Astrocyte of the hippocampus (primary cell): ENCODE results near the gene PEAR1.
A peak's percentile ranks its signal among the peaks of the same experiment; 100 is the strongest.

Experiments used
- DNase-seq: peaks from one replicate; pipeline ENCODE4 v3.0.0; 2011; ENCODE audit warnings: low read depth, low spot score

The PEAR1 gene

GRCh38 chr1:156893048-156893953 lies at the start of gene PEAR1:
Gene PEAR1 (plus strand): TSS chr1:156893718. CDS start chr1:156903927, 10,209 bp downstream.
- peak; percentile 56 for DNase-seq

- DNase-seq: no peak
Measured at GRCh38 chr1:156844102-156844501, 49.4 kb upstream of the PEAR1 start.

- DNase-seq: no peak
Measured at GRCh38 chr1:156844638-156845037, 48.9 kb upstream of the PEAR1 start.

- DNase-seq: no peak
Measured at GRCh38 chr1:156845055-156845952, 48.2 kb upstream of the PEAR1 start.

- DNase-seq: no peak
Measured at GRCh38 chr1:156845953-156846545, 47.5 kb upstream of the PEAR1 start.

GRCh38 chr1:156846643-156847042 lies 46.9 kb upstream of the PEAR1 start:
- no peak for DNase-seq

GRCh38 chr1:156847591-156848460 lies 45.7 kb upstream of the PEAR1 start:
- DNase-seq: no peak

GRCh38 chr1:156848461-156849150 lies 44.9 kb upstream of the PEAR1 start:
- DNase-seq: peak; percentile 39

- DNase-seq: no peak
Measured at GRCh38 chr1:156849151-156849496, 44.4 kb upstream of the PEAR1 start.

- no peak for DNase-seq
Measured at GRCh38 chr1:156851779-156852417, 41.6 kb upstream of the PEAR1 start.

- DNase-seq: peak; percentile 52
Measured at GRCh38 chr1:156852418-156852874, 41.1 kb upstream of the PEAR1 start.

- no peak for DNase-seq
Measured at GRCh38 chr1:156853761-156854160, 39.8 kb upstream of the PEAR1 start.

- DNase-seq: no peak
Measured at GRCh38 chr1:156854634-156855033, 38.9 kb upstream of the PEAR1 start.

GRCh38 chr1:156856282-156856785 lies 37.2 kb upstream of the PEAR1 start:
- no peak for DNase-seq

GRCh38 chr1:156857532-156857931 lies 36.0 kb upstream of the PEAR1 start:
- DNase-seq: no peak

- DNase-seq: no peak
Measured at GRCh38 chr1:156858555-156858956, 35.0 kb upstream of the PEAR1 start.

GRCh38 chr1:156858959-156859522 lies 34.5 kb upstream of the PEAR1 start, which contains the start of gene INSRR:
Gene INSRR (minus strand): TSS chr1:156859117. CDS start chr1:156858621, 496 bp downstream.
- DNase-seq: no peak

- DNase-seq: peak; percentile 50
Measured at GRCh38 chr1:156859523-156860112, 33.9 kb upstream of the PEAR1 start.

GRCh38 chr1:156860113-156860627 lies 33.3 kb upstream of the PEAR1 start:
- peak; percentile 74 for DNase-seq
